Activated CD8-positive, alpha-beta memory T cell treated with anti-CD3 and anti-CD28 coated beads for 1 hour (primary cell): ENCODE data around the gene FAM110A.
"Not testable (repeated sequence)": the region's sequence is repeated elsewhere in the genome, so short reads cannot be mapped to it uniquely, and the experiment has no call there.

Experiments used
- DNase-seq, 2 donors: peaks; one replicate each; pipeline ENCODE4 v3.0.0-alpha.2; 2020; ENCODE audit warnings: low read depth in 1 of 2; ENCODE audit errors: extremely low read depth in 1 of 2

Gene FAM110A

DNA sequence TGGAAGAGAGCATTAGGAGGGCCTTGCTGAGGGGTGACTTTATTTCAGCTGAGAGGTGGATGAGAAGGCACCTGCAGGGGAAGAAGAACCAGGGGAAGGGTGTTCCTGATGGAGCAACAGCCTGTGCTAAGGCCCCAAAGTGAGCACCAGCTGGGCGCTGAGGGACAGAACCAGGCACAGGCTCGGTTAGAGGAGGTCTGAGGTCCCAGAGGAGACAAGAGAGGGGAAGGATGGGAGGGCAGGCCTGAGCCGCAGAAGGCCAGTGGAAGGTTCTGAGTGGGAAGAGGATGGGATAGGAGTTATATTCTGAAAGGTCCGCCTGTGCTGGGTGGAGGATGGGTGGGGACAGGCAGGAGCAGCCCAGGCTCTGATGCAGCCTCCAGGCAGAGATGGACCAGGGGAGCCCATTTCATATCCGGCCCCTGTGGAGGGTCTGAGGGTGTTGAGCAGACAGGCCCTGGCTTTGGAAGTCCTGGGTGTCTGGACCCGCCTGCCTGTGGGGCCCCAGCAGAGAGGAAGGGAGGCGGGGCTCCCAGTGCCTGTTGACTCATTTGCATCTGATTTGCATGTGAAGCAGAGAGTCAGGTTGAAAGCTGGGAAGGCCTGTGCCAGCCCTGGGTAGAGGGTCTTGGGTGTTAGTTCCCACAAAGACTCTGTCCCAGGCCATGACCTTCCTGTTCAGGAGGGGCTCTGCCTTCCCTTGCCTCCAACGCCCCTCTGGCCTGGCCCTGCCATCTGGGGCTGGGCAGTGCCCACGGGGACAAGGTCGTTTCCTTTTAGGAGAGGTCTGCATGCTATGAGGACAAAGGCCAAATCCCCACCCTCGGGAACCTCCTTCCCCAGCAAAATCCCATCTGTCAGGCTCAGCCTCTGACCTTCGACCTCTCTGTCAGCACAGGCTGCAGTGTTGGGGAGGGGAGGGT is 10.6 kb upstream of the FAM110A start:
- no peak for DNase-seq

DNA sequence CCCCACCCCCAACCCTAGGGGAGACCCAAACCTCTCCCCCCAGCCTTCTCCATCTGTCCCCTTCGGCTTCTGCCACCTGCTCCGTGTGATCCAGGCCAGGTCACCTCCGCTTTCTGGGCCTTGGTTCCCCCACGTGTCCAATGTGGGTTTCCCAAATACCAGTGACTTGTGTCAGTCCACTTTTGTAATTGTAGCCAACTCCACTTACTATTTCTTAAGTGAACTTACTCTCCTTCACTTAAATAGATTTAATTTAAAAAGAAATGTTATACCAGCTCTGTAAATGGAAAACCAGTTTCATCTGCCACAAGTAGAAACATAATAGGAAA is 10.0 kb upstream of the FAM110A start:
- DNase-seq, result no peak

DNA sequence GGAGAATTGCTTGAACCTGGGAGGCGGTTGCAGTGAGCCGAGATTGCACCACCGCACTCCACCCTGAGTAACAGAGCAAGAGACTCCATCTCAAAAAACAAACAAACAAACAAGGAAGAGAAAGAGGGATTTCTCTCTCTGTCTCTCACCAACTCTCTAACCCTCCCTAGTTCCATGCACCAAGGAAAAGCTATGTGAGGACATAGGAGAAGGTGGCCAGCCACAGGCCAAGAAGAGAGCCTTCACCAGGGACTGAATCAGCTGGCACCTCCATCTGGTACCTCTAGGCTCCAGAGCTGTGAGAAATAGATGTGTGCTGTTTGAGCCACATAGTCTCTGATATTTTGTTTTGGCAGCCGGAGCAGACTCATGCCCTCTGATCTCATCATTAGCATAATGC is 9.0 kb upstream of the FAM110A start:
- no peak for DNase-seq

DNA sequence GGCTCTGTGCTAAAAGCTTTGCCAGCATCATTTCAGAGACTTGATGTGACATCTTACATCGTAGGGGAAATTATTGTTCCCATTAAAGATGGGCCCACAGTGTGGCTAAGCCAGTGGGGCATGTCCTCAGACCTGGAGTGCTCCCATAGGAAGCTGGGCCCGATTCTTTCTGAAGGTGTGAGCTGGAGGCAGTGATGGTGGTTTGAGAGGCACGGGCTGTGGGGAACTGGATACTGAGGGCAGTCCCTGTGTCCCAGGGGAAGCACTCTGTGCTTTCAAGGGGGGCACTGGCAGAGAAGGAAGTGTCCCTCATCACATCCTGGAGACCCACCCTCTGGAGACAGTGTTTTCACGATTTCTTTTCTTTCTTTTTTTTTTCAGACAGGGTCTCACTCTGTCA is 8.6 kb upstream of the FAM110A start:
- no peak for DNase-seq

DNA sequence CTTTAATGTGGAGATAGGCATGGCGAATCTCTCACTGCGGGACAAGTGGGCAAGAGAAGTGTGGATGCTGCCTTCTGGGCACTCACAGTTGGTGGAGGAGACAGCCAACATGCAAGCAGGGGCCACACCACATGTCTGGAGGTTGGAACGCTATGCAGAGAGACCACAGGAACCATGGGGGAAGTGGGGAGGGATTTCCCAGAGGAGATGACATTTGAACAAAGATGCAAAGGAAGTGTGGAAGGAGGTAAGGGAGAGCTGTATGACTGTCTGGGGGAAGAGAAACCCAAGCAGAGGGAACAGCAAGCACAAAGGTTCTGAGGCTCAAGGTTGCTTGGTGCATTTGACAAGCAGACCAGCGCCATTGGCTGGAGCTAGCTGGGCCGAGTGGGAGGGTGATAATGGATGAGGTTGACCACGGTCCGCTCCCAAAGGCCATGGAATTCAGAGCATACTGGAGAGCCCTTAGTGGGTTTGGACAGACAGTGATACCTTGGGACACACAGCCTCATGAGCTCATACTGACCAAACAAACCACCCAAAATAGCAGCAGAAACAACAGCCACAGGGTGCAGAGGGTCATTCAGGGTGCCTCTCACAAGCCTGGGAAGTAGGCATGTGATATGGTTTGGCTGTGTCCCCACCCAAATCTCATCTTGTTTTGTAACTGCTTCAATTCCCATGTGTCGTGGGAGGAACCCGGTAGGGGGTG is 7.6 kb upstream of the FAM110A start:
- no peak for DNase-seq

DNA sequence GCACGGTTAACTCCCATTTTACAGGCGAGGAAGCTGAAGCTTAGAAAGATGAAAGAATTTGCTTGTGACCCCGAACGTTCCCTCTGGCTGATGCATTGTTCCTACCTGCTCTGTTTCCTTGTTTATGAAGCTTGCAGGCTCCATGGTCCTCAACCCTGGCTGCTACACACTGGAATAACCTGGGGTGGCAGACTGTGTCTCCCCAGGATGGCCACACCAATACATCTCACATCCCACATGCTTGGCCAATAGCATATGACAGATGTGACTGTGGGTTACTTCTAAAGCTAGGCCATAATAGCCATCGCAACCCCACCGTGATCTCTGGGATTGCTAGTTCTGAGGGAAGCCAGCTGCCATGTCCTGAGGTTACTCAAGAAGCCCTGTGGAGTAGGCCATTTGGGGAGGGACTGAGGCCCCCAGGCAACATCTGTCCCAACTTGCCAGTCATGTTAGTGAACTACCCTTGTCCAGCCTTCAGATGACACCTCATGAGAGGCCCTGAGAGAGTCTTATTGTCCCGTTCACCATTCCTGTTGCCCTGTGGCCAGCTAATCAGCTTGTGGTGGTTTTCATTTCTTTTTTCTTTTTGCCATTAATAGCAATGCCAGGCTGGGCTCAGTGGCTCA is 6.7 kb upstream of the FAM110A start:
- no peak for DNase-seq

DNA sequence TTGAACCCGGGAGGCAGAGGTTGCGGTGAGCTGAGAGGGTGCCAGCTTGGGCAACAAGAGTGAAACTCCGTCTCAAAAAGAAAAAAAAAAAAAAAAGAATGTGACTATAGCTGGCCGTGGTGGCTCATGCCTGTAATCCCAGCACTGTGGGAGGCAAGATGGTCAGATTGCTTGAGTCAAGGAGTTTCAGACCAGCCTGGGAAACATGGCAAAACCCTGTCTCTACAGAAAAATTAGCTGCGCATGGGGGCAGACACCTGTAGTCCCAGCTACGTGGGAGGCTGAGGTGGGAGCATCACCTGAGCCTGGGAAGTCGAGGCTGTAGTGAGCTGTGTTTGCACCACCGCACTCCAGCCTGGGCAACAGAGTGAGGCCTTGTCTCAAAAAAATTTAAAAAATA is 5.5 kb upstream of the FAM110A start:
- not testable (repeated sequence) for DNase-seq

DNA sequence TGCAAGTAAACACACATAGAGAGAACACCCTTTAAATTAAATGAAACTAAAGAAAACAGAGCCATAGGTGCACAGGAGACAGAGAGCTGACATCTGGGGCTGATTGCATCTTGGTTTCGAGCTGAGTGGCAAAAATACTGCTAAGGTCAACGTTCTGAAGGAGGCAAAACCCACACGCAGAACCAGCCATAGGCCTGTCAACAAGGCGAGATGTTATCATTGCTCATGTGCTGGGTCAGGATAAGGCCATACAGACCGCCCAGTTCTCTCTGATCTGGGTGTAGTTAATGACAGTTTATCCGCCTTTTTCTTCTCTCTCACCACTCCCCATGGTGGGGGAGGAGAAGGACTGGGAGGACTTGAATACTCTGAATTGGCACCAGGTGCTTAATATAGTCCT is 4.5 kb upstream of the FAM110A start:
- no peak for DNase-seq

DNA sequence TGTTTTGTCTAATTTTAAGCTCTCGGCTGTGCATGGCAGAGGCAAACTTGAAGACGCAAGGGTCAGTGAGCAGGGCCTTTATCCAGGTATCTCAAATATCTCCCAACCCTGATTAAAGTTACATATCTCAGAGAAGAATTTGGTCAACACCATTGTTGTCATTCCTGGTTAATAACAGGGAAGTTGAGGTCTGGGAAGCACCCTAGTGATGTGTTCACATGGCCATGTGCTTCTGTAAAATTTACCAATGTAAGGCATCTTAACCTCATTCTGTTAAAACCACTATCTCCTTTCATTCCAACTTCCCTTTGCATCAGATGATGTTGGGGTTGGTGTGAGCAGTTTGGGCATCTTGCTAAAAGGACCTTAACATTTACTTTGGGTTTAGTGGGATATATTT is 4.0 kb upstream of the FAM110A start:
- DNase-seq, result no peak

DNA sequence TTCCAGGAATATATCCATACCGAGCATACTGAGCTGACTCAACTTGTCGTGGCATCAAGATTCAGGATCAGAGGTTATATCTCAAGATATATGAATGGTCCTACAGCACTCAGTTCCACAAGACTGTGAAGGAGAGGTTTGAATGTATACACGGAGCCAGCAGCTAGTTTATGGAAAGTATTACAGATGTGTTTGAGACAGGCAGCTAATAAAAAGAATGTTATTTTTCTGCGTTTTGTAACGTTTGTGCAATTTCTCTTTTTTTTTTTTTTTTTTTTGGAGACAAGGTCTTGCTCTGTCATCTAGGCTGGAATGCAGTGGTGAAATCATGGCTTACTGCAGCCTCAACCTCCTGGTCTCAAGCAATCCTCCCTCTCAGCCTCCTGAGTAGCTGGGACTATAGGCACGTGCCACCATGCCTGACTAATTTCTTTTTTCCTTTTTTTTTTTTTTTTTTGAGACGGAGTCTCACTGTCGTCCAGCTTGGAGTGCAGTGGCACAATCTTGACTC is 3.4 kb upstream of the FAM110A start:
- DNase-seq, result no peak

DNA sequence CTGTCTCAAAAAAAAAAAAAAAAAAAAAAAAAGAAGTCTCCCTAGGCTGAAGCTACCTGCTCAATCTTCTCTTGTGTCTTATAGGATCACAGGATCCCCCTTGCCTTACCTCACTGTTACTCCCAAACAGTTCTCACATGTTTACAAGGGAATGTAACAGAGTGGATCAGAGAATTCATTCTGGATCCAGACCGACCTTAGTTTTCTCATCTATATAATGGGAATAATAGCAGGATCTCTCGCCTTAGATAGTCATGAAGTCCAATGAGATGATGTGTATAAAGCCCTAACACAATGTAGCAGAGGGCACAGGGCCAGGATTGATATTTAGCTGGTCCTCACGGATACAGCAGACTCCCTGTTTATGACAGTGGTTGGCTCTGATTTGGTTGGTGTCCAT is 2.3 kb upstream of the FAM110A start:
- DNase-seq, result no peak

DNA sequence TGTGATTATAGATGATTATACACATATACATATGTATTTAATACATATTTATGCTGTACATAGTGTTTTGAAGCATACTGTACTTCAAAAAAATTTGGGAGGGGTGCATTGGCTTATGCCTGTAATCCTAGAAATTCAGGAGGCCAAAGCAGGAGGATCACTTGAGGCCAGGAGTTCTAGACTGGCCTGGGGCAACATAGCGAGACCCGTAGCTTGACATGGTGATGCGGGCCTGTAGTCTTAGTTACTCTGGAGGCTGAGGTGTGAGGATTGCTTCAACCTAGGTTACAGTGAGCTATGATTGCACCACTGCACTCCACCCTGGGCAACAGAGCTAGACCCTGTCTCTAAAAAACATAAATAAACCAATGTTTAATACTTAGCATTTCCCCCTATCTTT is 1.6 kb upstream of the FAM110A start:
- no peak for DNase-seq

DNA sequence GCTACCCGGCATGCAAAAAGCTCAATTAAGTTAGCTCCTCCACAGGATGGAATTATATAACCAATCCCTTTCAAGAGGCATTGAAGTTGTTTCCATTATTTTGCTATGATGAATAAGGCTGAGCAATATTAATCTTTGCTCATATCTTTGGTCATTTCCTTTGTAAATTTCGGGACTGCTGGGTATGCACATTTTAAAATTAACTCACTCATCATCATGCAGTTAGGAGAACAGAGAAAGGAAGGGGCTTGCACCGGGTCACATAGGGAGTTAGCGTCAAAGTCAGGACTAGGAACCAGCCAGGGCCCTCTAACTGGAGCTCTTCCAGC is 430 bp upstream of the FAM110A start:
- DNase-seq, result no peak

DNA sequence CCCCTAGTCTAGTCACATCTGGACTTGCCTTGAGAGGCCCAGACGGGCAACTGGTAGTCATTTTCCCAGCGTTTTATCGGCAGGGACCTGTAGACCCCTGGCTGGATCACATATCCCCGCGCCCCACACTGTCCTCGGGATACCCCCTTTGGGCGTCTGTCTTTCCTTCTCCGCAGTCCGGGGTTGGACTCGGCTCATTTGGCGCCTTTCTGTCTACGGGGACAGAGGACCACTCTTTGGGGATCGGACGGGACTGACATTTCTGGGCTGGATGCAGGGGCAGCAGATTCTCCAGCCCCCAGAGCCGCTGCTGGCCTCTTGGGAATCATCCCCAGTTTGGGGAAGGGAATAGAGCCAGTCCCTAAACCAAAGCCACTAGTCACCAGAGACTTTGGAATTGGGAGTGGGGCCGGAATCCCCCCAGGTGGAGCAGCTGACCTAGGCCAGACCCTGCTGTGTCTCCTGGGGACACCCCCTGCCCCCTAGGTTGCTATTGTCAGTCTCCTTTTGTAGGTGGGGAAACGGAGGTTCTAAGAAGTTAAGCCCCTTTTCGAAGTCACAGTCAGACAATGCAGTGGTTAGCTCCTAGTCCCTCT is 734 bp downstream of the FAM110A start:
- no peak for DNase-seq

DNA sequence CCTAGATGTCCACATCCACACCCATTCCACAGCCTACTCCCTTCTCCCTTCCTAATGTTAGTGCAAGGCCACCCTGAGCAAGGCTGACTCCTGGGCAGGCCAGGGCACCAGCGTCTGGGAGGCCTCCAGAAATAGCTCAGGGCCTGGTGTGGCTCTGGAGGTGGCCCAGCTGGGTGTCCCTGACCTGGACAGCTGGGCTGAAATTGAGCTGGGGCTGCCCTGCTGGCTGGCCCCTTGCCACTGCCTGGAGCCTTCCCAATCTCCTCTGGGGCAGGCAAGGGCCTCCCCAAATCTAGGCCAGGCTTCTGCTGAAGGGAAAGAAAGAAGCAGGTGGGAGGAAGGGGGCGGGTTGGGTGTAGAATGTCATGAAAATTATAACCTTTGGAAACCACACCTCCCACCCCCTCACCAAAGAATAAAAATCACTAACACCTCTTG is 2.1 kb downstream of the FAM110A start:
- no peak for DNase-seq

DNA sequence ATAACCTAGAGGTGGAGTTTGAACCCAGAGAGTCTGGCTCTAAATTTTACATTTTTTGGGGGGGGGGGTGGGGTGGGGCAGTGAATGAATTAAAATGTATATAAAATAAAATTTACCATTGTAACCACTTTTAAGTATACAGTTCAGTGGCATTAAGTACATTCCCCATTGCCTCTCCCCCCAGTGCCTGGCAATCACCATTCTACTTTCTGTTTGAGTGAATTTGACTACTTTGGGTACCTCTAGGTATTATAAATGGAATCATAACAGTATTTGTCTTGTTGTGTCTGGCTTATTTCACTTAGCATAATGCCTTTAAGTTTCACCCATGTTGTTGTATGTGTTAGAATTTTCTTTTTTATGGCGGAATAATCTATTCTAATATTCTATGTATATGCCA is 2.7 kb downstream of the FAM110A start:
- DNase-seq, result no peak

DNA sequence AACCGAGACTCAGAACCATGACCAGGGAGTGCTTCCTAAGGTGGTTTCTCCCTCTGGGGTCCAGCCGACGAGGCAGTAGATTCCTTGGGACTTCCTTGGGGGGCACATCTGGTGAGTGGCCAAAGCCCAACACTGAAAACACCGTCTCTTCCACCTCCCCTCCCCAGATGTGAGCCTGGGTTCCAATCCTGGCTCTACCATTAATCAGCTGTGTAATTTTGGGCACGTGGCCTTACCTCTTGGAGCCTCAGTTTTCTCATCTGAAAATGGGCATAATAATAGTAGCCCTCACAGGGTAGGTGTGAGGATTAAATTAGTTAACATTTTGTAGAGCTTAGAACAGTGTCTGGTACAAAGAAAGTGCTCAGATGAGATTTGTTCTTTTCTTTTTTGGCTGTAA is 5.5 kb downstream of the FAM110A start:
- no peak for DNase-seq

DNA sequence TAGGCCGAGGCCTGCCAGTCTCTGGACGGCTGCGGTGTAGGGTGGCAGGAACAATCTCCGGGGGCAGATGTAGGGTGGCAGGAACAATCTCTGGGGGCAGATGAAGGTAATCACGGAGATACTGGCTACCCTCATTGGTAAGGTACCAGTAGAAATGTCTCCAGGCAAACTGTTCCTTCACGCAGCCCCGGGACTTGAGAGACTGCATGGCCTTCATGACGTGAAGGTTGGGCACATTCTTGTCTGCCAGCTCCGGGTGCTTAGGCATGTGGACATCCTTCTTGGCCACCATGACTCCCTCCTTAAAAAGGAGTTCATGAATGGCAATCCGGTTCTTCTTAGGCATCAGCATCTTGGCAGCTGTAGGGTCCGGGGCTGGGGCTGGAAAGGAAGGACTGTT is 6.1 kb downstream of the FAM110A start:
- no peak for DNase-seq

DNA sequence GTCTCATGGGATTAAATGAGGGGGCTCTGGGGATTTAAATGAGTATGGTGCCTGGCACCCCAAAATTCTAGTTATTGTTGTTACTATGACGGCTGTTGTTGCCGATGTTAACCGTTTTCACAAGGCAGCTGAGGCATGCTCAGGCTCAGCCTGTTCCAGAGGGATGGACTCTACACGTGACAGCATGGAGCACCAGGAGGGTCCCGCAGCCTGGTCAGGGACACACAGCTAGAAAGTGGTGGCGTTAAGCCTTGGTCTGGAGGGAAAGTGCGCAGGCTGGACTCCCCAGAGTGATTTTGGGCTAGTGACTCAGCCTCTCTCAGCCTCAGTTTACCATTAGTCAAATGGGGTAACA is 7.0 kb downstream of the FAM110A start:
- no peak for DNase-seq

DNA sequence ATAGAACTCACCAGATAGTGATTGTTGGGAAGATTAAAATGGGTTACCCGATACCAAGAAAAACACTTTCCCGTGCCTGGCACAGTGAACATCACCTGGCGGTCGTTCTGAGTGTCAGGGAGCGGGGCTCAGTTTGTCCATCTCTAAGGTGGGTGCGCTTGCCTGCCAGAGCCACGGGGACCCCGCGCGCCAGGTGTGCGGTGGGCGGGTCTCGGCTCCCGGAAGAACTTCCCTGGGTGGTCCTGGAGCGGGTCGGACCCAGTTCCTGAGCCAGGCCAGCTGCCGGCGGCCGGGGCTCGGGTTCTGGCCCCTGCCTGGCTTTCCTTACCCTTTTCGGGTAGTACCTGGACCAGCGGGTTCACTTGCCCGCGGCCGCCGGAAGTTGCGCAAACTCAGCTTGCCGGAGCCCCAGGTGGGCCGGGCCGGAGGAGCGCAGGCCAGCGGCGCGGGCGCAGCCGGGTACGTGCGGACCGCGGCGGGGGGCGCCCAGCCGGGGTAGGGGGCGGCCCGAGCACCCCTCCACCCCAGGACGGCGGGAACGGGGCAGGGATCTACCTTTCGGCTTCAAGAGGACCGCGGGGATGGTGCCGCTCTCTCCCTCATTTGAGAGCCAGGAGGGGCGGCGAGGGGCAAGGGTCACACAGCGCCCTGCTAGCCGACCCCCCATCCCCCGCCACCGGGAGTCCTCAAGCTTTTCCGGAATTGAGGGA is 7.5 kb downstream of the FAM110A start:
- DNase-seq, result no peak
